ENCODE data around the gene NUPR1. TPM values are rescaled to one million over a fixed set of nuclear protein-coding genes. Genes with fewer than 3 reads are reported as not detected.

NUPR1 gene
- total RNA-seq, 4 donors from 2014 or later: 33.0 to 64.3 (median 42.2) TPM

DNA sequence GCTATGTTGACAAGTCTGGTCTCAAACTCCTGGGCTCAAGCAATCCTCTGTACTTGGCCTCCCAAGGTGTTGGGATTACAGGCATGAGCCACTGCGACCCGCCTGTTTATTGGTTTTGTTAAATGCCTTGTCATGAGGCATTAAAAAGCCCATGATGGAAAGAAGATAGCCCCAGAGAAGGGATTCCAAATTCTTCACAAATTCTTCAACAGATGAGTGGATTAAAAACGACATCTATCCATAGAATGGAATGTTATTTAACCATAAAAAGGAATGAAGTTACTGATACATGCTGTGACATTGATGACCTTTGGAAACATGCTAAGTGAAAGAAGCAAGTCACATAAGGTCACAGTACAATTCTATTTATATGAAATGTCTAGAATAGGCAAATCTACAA lies 19.7 kb upstream of the NUPR1 start:
- Histone ChIP-seq H3K36me3 (peaks cover 10% of the 10 kb centered on the region), H3K27me3 (no peaks in the 10 kb centered on the region), H3K9me3 (no peaks in the 10 kb centered on the region), H3K4me3 (no peak overlapping the region), H3K27ac (no peak overlapping the region), H3K4me1 (peaks cover 8% of the 10 kb centered on the region)
- no peak for DNase-seq (ENCODE audit: low spot score in 2 of 2)
- WGBS: 77% methylated on average over 3 of the region's 3 CpGs
- TF ChIP-seq, protein P1, sequence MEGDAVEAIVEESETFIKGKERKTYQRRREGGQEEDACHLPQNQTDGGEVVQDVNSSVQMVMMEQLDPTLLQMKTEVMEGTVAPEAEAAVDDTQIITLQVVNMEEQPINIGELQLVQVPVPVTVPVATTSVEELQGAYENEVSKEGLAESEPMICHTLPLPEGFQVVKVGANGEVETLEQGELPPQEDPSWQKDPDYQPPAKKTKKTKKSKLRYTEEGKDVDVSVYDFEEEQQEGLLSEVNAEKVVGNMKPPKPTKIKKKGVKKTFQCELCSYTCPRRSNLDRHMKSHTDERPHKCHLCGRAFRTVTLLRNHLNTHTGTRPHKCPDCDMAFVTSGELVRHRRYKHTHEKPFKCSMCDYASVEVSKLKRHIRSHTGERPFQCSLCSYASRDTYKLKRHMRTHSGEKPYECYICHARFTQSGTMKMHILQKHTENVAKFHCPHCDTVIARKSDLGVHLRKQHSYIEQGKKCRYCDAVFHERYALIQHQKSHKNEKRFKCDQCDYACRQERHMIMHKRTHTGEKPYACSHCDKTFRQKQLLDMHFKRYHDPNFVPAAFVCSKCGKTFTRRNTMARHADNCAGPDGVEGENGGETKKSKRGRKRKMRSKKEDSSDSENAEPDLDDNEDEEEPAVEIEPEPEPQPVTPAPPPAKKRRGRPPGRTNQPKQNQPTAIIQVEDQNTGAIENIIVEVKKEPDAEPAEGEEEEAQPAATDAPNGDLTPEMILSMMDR (IDR thresholded peaks at IDR 0.05): no peak
- TF ChIP-seq POLR2A (IDR thresholded peaks at IDR 0.05) (no peak), EP300 (IDR thresholded peaks at IDR 0.05) (no peak), POLR2AphosphoS5 (IDR thresholded peaks at IDR 0.05) (no peak)

- Histone ChIP-seq H3K9me3 (no peaks in the 10 kb centered on the region), H3K36me3 (peaks cover 10% of the 10 kb centered on the region), H3K4me3 (no peak overlapping the region), H3K27me3 (no peaks in the 10 kb centered on the region), H3K4me1 (peaks cover 12% of the 10 kb centered on the region), H3K27ac (no peak overlapping the region)
- TF ChIP-seq, protein P1 (IDR thresholded peaks at IDR 0.05): no peak
- TF ChIP-seq POLR2AphosphoS5 (IDR thresholded peaks at IDR 0.05): no peak
- TF ChIP-seq POLR2A (IDR thresholded peaks at IDR 0.05): no peak
- TF ChIP-seq EP300 (IDR thresholded peaks at IDR 0.05): no peak
- 94% methylated on average over 2 of the region's 2 CpGs for WGBS
- DNase-seq (ENCODE audit: low spot score in 2 of 2): no peak
Measured at GRCh38 chr16:28556914-28557320, 18.1 kb upstream of the NUPR1 start.

DNA sequence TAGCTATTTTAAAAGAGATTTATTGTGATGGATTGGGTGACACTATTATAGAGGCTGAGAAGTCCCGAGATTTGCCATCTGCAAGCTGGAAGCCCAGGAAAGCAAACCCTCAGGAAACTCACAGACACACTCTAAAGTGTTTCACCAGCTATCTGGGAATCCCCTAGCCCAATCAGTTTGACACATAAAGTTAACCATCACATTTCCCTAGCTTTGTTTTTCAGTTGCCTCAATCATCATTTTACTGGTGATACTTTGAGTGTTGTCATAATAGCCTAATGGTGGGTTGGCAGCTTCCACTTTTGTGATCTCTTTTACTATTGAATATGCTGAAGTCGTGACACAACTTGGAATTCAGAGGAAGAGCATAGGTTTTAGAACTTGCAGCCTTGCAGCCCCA lies 16.8 kb upstream of the NUPR1 start:
- no peak overlapping the region for H3K4me3 ChIP-seq
- no peaks in the 10 kb centered on the region for H3K27me3 ChIP-seq
- TF ChIP-seq EP300 (IDR thresholded peaks at IDR 0.05) (no peak), POLR2AphosphoS5 (IDR thresholded peaks at IDR 0.05) (no peak), POLR2A (IDR thresholded peaks at IDR 0.05) (no peak)
- TF ChIP-seq, protein P1 (IDR thresholded peaks at IDR 0.05): no peak
- no peaks in the 10 kb centered on the region for H3K9me3 ChIP-seq
- H3K4me1 ChIP-seq: peaks cover 12% of the 10 kb centered on the region
- no peak overlapping the region for H3K27ac ChIP-seq
- DNase-seq (ENCODE audit: low spot score in 2 of 2): no peak
- WGBS: 90% methylated on average over 2 of the region's 2 CpGs
- H3K36me3 ChIP-seq: peaks cover 10% of the 10 kb centered on the region

DNA sequence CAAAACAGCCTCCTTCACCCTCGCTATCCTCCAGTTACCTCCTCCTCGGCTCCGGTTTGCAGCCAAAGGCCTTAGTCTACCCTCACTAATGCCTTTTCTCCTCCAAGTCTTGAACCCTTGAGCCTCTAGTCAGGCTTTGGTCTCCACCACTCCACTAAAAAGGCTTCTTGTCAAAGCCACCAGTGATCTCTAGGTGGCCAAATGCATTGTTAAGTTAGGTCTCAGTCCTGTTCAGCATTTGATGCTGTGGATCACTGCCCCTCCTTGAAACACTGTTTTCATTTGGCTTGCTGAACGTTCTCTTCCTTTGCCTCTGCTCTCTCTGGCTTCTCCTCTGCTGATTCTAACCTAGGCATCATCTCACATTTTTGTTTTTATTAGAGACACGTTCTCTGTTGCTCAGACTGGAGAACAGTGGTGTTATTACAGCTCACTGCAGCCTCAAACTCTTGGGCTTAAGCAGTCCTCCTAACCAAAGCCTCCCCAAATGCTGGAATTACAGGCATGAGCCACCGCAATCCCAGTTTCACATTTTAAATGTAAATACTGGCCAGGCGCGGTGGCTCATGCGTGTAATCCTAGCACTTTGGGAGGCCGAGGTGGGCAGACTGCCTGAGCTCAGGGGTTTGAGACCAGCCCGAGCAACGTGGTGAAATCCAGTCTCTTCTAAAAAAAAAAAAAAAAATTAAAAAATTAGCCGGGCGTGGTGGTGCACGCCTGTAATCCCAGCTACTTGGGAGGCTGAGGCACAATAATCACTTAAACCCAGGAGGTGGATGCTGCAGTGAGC lies 16.1 kb upstream of the NUPR1 start:
- TF ChIP-seq EP300 (IDR thresholded peaks at IDR 0.05): no peak
- no peak for TF ChIP-seq POLR2AphosphoS5 (IDR thresholded peaks at IDR 0.05)
- TF ChIP-seq POLR2A (IDR thresholded peaks at IDR 0.05): no peak
- WGBS: 89% methylated on average over 15 of the region's 15 CpGs
- Histone ChIP-seq H3K36me3 (peaks cover 10% of the 10 kb centered on the region), H3K27ac (no peak overlapping the region), H3K4me3 (peak overlapping the region; percentile 51), H3K9me3 (no peaks in the 10 kb centered on the region), H3K4me1 (peaks cover 12% of the 10 kb centered on the region), H3K27me3 (no peaks in the 10 kb centered on the region)
- DNase-seq (ENCODE audit: low spot score in 2 of 2): no peak

- WGBS: 2% methylated on average over 48 of the region's 88 CpGs
- TF ChIP-seq, protein P1 (IDR thresholded peaks at IDR 0.05): peak in 1 of 2 donors; percentile 39
- peak; percentile 73 to 90 for TF ChIP-seq POLR2A (IDR thresholded peaks at IDR 0.05)
- no peak for TF ChIP-seq EP300 (IDR thresholded peaks at IDR 0.05)
- TF ChIP-seq POLR2AphosphoS5 (IDR thresholded peaks at IDR 0.05): peak; percentile 88 to 98 (median 90)
- peak; percentile 96 for DNase-seq (ENCODE audit: low spot score in 2 of 2)
- peaks cover 5% of the 10 kb centered on the region for H3K36me3 ChIP-seq
- no peaks in the 10 kb centered on the region for H3K9me3 ChIP-seq
- peak within 1 kb of the TSS; percentile 90 for H3K27ac ChIP-seq
- H3K4me1 ChIP-seq: peaks cover 17% of the 10 kb centered on the region
- H3K27me3 ChIP-seq: no peaks in the 10 kb centered on the region
- H3K4me3 ChIP-seq: peak within 1 kb of the TSS; percentile 51
Measured at GRCh38 chr16:28553776-28554633, 15.2 kb upstream of the NUPR1 start, which contains the start of gene SGF29. Gene SGF29 (plus strand): TSS chr16:28553920. CDS start chr16:28581070, 27,150 bp downstream.
